IMR-90 (cell line): Measurements from ENCODE around the gene ESPL1. TPM values are rescaled to one million over a fixed set of nuclear protein-coding genes. Genes with fewer than 3 reads are reported as not detected.

ENCODE experiments used
- ATAC-seq: fragments of 200-7000 bp; cut with Tn5 transposase; 2 replicates; pipeline ENCODE4 v1.9.1; 2020; ENCODE audit warnings: low read depth, mild to moderate bottlenecking, moderate library complexity
- BruUV-seq: library from RNA; stranded (reverse); fragments of 400-500 nt; replicated peaks from 2 replicates; lab custom pipeline; 2021; lab: Mats Ljungman, UMichigan
- CTCF ChIA-PET: fragments of 300-600 bp; formaldehyde crosslinking; extraction: SDS; loops from one replicate; lab custom pipeline; 2021; ENCODE audit warnings: antibody characterized with exemption; lab: Yijun Ruan, JAX
- POLR2A ChIA-PET: fragments of 300-600 bp; sonication (Branson Sonifier 250); formaldehyde crosslinking; loops from one replicate; lab custom pipeline; 2022; ENCODE audit warnings: antibody characterized with exemption; ENCODE audit not compliant: unreplicated experiment; lab: Charles Lee
- DNase-seq: peaks from one replicate; pipeline ENCODE4 v3.0.0; 2013
- H2AFZ ChIP-seq: replicated peaks from 2 replicates; pipeline ENCODE3; 2013; ENCODE audit warnings: low read length, mild to moderate bottlenecking; ENCODE audit not compliant: poor library complexity
- H2AK5ac ChIP-seq: 2 replicates; pipeline ENCODE4 v1.6.1; 2013; ENCODE audit warnings: low read depth, low read length, inconsistent platforms
- H2AK9ac ChIP-seq: replicated peaks from 2 replicates; pipeline ENCODE3; 2013; ENCODE audit warnings: mild to moderate bottlenecking, low read depth, low read length, moderate library complexity; ENCODE audit not compliant: poor library complexity
- H2BK120ac ChIP-seq: 2 replicates; pipeline ENCODE4 v1.6.1; 2013; ENCODE audit warnings: low read depth, low read length, inconsistent platforms
- H2BK15ac ChIP-seq: 3 replicates; pipeline ENCODE4 v1.6.1; 2013; ENCODE audit warnings: low read depth, low read length, inconsistent platforms
- H2BK20ac ChIP-seq: 2 replicates; pipeline ENCODE4 v1.6.1; 2013; ENCODE audit warnings: low read depth, mild to moderate bottlenecking, inconsistent platforms, low read length, moderate library complexity
- H2BK5ac ChIP-seq: 2 replicates; pipeline ENCODE4 v1.6.1; 2013; ENCODE audit warnings: mild to moderate bottlenecking, low read depth, low read length, inconsistent platforms; ENCODE audit not compliant: poor library complexity, severe bottlenecking
- H3K14ac ChIP-seq: replicated peaks from 2 replicates; pipeline ENCODE4 v1.6.1; 2013; ENCODE audit warnings: low read depth, low read length, inconsistent platforms
- H3K18ac ChIP-seq: 2 replicates; pipeline ENCODE4 v1.6.1; 2013; ENCODE audit warnings: low read depth, low read length, control low read depth
- H3K23ac ChIP-seq: 2 replicates; pipeline ENCODE4 v1.6.1; 2013; ENCODE audit warnings: low read depth, low read length, inconsistent platforms
- H3K27ac ChIP-seq: 2 replicates; pipeline ENCODE4 v1.5.1; 2013; ENCODE audit warnings: mild to moderate bottlenecking, control low read depth, low read length; ENCODE audit not compliant: insufficient read depth
- H3K27me3 ChIP-seq: 2 replicates; pipeline ENCODE4 v1.6.1; 2013; ENCODE audit warnings: low read length; ENCODE audit not compliant: control insufficient read depth, insufficient read depth
- H3K36me3 ChIP-seq: 2 replicates; pipeline ENCODE4 v1.6.1; 2013; ENCODE audit warnings: low read length, mixed read lengths; ENCODE audit not compliant: control insufficient read depth, insufficient read depth
- H3K4ac ChIP-seq: 2 replicates; pipeline ENCODE4 v1.6.1; 2013; ENCODE audit warnings: low read depth, low read length, inconsistent platforms
- H3K4me1 ChIP-seq: 2 replicates; pipeline ENCODE4 v1.6.1; 2013; ENCODE audit warnings: low read length, mixed read lengths; ENCODE audit not compliant: control insufficient read depth, insufficient read depth
- H3K4me2 ChIP-seq: 2 replicates; pipeline ENCODE4 v1.6.1; 2013; ENCODE audit warnings: low read depth, mild to moderate bottlenecking, control low read depth, low read length, moderate library complexity
- H3K4me3 ChIP-seq: 2 replicates; pipeline ENCODE4 v1.5.1; 2013; ENCODE audit warnings: low read depth, mild to moderate bottlenecking, control low read depth, low read length, moderate library complexity; ENCODE audit not compliant: insufficient read depth
- H3K56ac ChIP-seq: 2 replicates; pipeline ENCODE4 v1.6.1; 2013; ENCODE audit warnings: low read length, inconsistent platforms; ENCODE audit not compliant: insufficient read depth; ENCODE audit errors: extremely low read depth
- H3K79me1 ChIP-seq, 2 experiments: 2 replicates each; pipeline ENCODE4 v1.6.1; 2013; ENCODE audit warnings: low read length in 2 of 2, inconsistent platforms in 1 of 2, low read depth in 1 of 2
- H3K9ac ChIP-seq: 2 replicates; pipeline ENCODE4 v1.6.1; 2013; ENCODE audit warnings: low read depth, low read length, control low read depth
- H3K9me1 ChIP-seq: 2 replicates; pipeline ENCODE4 v1.6.1; 2013; ENCODE audit warnings: low read length, inconsistent platforms; ENCODE audit not compliant: insufficient read depth
- H3K9me3 ChIP-seq: 2 replicates; pipeline ENCODE4 v1.6.1; 2013; ENCODE audit warnings: low read length; ENCODE audit not compliant: control insufficient read depth, insufficient read depth
- H4K20me1 ChIP-seq: 2 replicates; pipeline ENCODE4 v1.6.1; 2013; ENCODE audit warnings: low read length, inconsistent platforms; ENCODE audit not compliant: insufficient read depth
- H4K5ac ChIP-seq: 2 replicates; pipeline ENCODE4 v1.6.1; 2013; ENCODE audit warnings: mild to moderate bottlenecking, low read depth, low read length, control low read depth
- H4K8ac ChIP-seq, 2 experiments: 2 replicates each; pipeline ENCODE4 v1.6.1; 2013; ENCODE audit warnings: low read depth in 2 of 2, low read length in 2 of 2, control low read depth in 1 of 2, inconsistent platforms in 1 of 2
- H4K91ac ChIP-seq: 2 replicates; pipeline ENCODE4 v1.6.1; 2013; ENCODE audit warnings: low read depth, low read length, inconsistent platforms; ENCODE audit not compliant: insufficient read depth
- BHLHE40 ChIP-seq: fragments of 150-350 bp; IDR thresholded peaks from 2 replicates; pipeline ENCODE4 v1.6.1; 2016; ENCODE audit warnings: mild to moderate bottlenecking, low read depth, low read length
- CEBPB ChIP-seq: IDR thresholded peaks from 2 replicates; pipeline ENCODE4 v1.6.1; 2012; ENCODE audit warnings: low read depth, low read length, improper control_type of control experiment
- CHD1 ChIP-seq: IDR thresholded peaks from 2 replicates; pipeline ENCODE4 v1.6.1; 2012; ENCODE audit warnings: low read depth, low read length, improper control_type of control experiment
- CTCF ChIP-seq: conservative IDR thresholded peaks from 2 replicates; pipeline ENCODE4 v1.5.1; 2012; ENCODE audit warnings: mild to moderate bottlenecking, low read depth, low read length, improper control_type of control experiment
- FOS ChIP-seq: fragments of 150-350 bp; IDR thresholded peaks from 2 replicates; pipeline ENCODE4 v1.6.1; 2016; ENCODE audit warnings: low read depth, low read length
- MAFK ChIP-seq: IDR thresholded peaks from 2 replicates; pipeline ENCODE4 v1.6.1; 2012; ENCODE audit warnings: low read depth, low read length, improper control_type of control experiment
- MAZ ChIP-seq: IDR thresholded peaks from 2 replicates; pipeline ENCODE4 v1.6.1; 2012; ENCODE audit warnings: low read depth, mild to moderate bottlenecking, low read length, improper control_type of control experiment, moderate library complexity, borderline replicate concordance
- MXI1 ChIP-seq: IDR thresholded peaks from 2 replicates; pipeline ENCODE4 v1.6.1; 2012; ENCODE audit warnings: low read depth, mild to moderate bottlenecking, low read length, moderate library complexity, borderline replicate concordance
- NFE2L2 ChIP-seq: fragments of 150-350 bp; IDR thresholded peaks from 2 replicates; pipeline ENCODE4 v1.6.1; 2016; ENCODE audit warnings: low read depth, mild to moderate bottlenecking, low read length
- POLR2A ChIP-seq: IDR thresholded peaks from 2 replicates; pipeline ENCODE4 v1.6.1; 2012; ENCODE audit warnings: mild to moderate bottlenecking, low read depth, low read length
- RAD21 ChIP-seq: IDR thresholded peaks from 2 replicates; pipeline ENCODE4 v1.6.1; 2012; ENCODE audit warnings: low read length, improper control_type of control experiment
- RCOR1 ChIP-seq: IDR thresholded peaks from 2 replicates; pipeline ENCODE4 v1.6.1; 2012; ENCODE audit warnings: mild to moderate bottlenecking, low read length, improper control_type of control experiment; ENCODE audit not compliant: insufficient replicate concordance
- RFX5 ChIP-seq: IDR thresholded peaks from 2 replicates; pipeline ENCODE4 v1.8.0; 2012; ENCODE audit warnings: low read depth, mild to moderate bottlenecking, low read length, moderate library complexity
- WGBS, 2 experiments: methylation state at CpG; one replicate each; pipeline versions ENCODE4 v1.1.5 to v1.1.7; 2013; ENCODE audit warnings: missing lambda C conversion rate in 2 of 2; ENCODE audit not compliant: insufficient read length in 1 of 2; ENCODE audit errors: extremely low coverage in 2 of 2; 5-methylcytosine and 5-hydroxymethylcytosine counted together
- dilution Hi-C: fragments of 300-500 bp; cut with HindIII; formaldehyde crosslinking; loops from one replicate; pipeline ENCODE4 v1.14.3; 2018; ENCODE audit warnings: low sequenced_read_pairs; ENCODE audit not compliant: unreplicated experiment
- in situ Hi-C: fragments of 300-500 bp; cut with MboI; formaldehyde crosslinking; loops from 3 replicates; pipeline ENCODE4 v1.14.3; 2019; ENCODE audit warnings: low sequenced_read_pairs, inconsistent platforms, mixed read lengths
- intact Hi-C: fragments of 100-400 bp; cut with micrococcal nuclease; formaldehyde crosslinking; loops from 2 replicates; pipeline ENCODE4 v1.10.0; 2022
- polyA plus RNA-seq, 3 experiments: library from polyadenylated mRNA; depleted of rRNA; stranded (reverse); fragments of >200 nt; gene quantifications; 2 replicates each; pipeline ENCODE4 v1.2.3, GENCODE V29; 2012; ENCODE audit warnings: low replicate concordance in 1 of 3
- total RNA-seq: library from RNA; depleted of rRNA; stranded (reverse); fragments of >200 nt; gene quantifications from 2 replicates; pipeline ENCODE4 v1.2.3, GENCODE V29; 2012
- TF ChIP-seq, protein P1 (sequence below): fragments of 150-350 bp; IDR thresholded peaks from 2 replicates; pipeline ENCODE4 v1.6.1; 2017; ENCODE audit warnings: mild to moderate bottlenecking, antibody characterized with exemption, low read length, low read depth
- TF ChIP-seq, protein P2 (sequence below): fragments of 150-350 bp; IDR thresholded peaks from 2 replicates; pipeline ENCODE4 v1.6.1; 2016; ENCODE audit warnings: low read depth, mild to moderate bottlenecking, low read length, moderate library complexity, borderline replicate concordance

The ESPL1 gene
- total and polyA plus RNA-seq, 2 of the 4 experiments (the other 2 are of a cell fraction) = 6.5 to 9.2 TPM

DNA sequence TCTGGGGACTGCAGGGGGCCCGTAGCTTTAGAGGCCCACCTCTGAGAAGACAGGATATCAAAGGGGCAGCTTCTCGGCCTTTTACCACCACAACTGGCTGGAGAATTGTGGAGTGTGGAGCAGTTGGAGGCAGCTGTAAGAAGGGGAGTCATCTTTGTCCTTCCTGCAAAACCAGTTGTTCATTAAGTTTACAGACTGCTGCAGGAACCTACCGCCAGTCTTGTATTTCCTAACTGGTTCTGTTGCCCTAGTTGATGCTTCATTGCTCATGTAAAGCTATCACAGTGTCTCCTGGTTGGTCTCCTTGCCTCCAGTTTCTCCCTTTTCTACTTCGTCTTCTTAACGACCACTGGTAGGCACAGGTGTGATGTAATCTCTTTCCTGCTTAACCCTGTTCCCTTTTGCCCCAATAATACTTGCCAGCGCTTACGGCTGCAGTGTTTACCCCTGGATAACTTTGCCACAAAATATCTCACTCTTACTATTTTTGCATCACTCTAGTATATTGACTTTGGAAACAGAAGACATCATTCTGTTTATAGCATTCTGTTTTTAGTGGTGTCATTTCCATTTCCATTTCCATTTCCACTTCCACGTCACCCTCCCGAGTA, 11.9 kb downstream of the ESPL1 start:
- Histone ChIP-seq H3K27me3 (no peaks in the 10 kb centered on the region), H3K4me1 (no peaks in the 10 kb centered on the region), H2AK5ac (no peak overlapping the region), H3K14ac (no peak overlapping the region), H2BK120ac (no peak overlapping the region), H2AFZ (no peak overlapping the region), H2BK15ac (no peak overlapping the region), H4K91ac (no peak overlapping the region), H4K8ac (no peak overlapping the region), H2AK9ac (no peak overlapping the region), H3K4ac (no peak overlapping the region), H3K4me2 (no peak overlapping the region), H3K18ac (no peak overlapping the region), H3K56ac (no peak overlapping the region), H3K9ac (no peak overlapping the region), H3K9me1 (no peaks in the 10 kb centered on the region), H2BK5ac (no peak overlapping the region), H4K5ac (no peak overlapping the region), H3K23ac (no peak overlapping the region), H3K79me1 (0 out of 4 replicates have a peak, but pooled peaks cover 0 to 3% of the 10 kb centered on the region in 2 experiments), H3K27ac (no peak overlapping the region), H3K36me3 (peaks cover 18% of the 10 kb centered on the region), H3K4me3 (no peak overlapping the region), H4K20me1 (no peaks in the 10 kb centered on the region), H3K9me3 (no peaks in the 10 kb centered on the region), H2BK20ac (no peak overlapping the region)
- in situ Hi-C loops (no loop called here), dilution Hi-C loops (no loop called here), intact Hi-C loops (no loop called here)
- ChIA-PET CTCF (interaction anchor here (0.9 to 1.0 kb wide), 2 partner anchors 12 to 92 kb away, joined by 3 read pairs; partner anchors contain the start of gene ESPL1), POLR2A (no interaction called here)
- no peak for ATAC-seq
- TF ChIP-seq NFE2L2 = no peak
- no peak for TF ChIP-seq BHLHE40
- TF ChIP-seq FOS = no peak
- TF ChIP-seq RAD21 = no peak
- TF ChIP-seq CEBPB = no peak
- no peak for TF ChIP-seq CHD1
- no peak for TF ChIP-seq RFX5
- TF ChIP-seq, protein P1, sequence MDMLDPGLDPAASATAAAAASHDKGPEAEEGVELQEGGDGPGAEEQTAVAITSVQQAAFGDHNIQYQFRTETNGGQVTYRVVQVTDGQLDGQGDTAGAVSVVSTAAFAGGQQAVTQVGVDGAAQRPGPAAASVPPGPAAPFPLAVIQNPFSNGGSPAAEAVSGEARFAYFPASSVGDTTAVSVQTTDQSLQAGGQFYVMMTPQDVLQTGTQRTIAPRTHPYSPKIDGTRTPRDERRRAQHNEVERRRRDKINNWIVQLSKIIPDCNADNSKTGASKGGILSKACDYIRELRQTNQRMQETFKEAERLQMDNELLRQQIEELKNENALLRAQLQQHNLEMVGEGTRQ = no peak
- TF ChIP-seq POLR2A = no peak
- TF ChIP-seq, protein P2, sequence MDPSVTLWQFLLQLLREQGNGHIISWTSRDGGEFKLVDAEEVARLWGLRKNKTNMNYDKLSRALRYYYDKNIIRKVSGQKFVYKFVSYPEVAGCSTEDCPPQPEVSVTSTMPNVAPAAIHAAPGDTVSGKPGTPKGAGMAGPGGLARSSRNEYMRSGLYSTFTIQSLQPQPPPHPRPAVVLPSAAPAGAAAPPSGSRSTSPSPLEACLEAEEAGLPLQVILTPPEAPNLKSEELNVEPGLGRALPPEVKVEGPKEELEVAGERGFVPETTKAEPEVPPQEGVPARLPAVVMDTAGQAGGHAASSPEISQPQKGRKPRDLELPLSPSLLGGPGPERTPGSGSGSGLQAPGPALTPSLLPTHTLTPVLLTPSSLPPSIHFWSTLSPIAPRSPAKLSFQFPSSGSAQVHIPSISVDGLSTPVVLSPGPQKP = no peak
- no peak for TF ChIP-seq MAZ
- TF ChIP-seq CTCF = no peak
- no peak for TF ChIP-seq RCOR1
- no peak for TF ChIP-seq MAFK
- no peak for TF ChIP-seq MXI1
- DNase-seq = no peak
- WGBS, 2 experiments = 80% methylated on average over 1 of the region's 9 CpGs; no CpG with 5 or more reads in 1 of the 2 experiments
- BruUV-seq = no TSS peak
